Fibroblast of lung (primary cell): ENCODE measurements around the gene PHACTR2. TPM values are rescaled to one million over a fixed set of nuclear protein-coding genes. Genes with fewer than 3 reads are reported as not detected.
"Not testable (repeated sequence)": the region's sequence is repeated elsewhere in the genome, so short reads cannot be mapped to it uniquely, and the experiment has no call there.

Experiments
- DNase-seq, 2 donors: peaks; one replicate each; pipeline versions ENCODE4 v3.0.0 to v3.0.0-alpha.2; 2010; ENCODE audit warnings: low read depth in 2 of 2
- H2AFZ ChIP-seq: 2 replicates; pipeline ENCODE4 v1.5.1; 2012; ENCODE audit warnings: low read length, control low read depth, inconsistent platforms
- H3K27ac ChIP-seq: 2 replicates; pipeline ENCODE4 v1.5.1; 2011; ENCODE audit warnings: low read length, control low read depth; ENCODE audit not compliant: insufficient read depth
- H3K27me3 ChIP-seq: 2 replicates; pipeline ENCODE4 v1.5.1; 2011; ENCODE audit warnings: mild to moderate bottlenecking, low read length; ENCODE audit not compliant: control insufficient read depth, insufficient read depth
- H3K36me3 ChIP-seq: 2 replicates; pipeline ENCODE4 v1.5.1; 2011; ENCODE audit warnings: low read length; ENCODE audit not compliant: control insufficient read depth, insufficient read depth
- H3K4me1 ChIP-seq: 2 replicates; pipeline ENCODE4 v1.5.1; 2011; ENCODE audit warnings: low read length; ENCODE audit not compliant: control insufficient read depth, insufficient read depth; ENCODE audit errors: extremely low read depth
- H3K4me2 ChIP-seq: 2 replicates; pipeline ENCODE4 v1.5.1; 2011; ENCODE audit warnings: low read length, control low read depth; ENCODE audit not compliant: insufficient read depth; ENCODE audit errors: extremely low read depth
- H3K4me3 ChIP-seq, 4 experiments: fragments of 200-600 bp in 1 of 4; sonication (generic) in 1 of 4; replicated peaks in 1 of 4; 2 replicates each; pipeline ENCODE4 v1.5.1; 2011 to 2016; ENCODE audit warnings: low read length in 4 of 4, low read depth in 3 of 4, mild to moderate bottlenecking in 3 of 4, control low read depth in 2 of 4, inconsistent platforms in 1 of 4, mixed read lengths in 1 of 4; ENCODE audit not compliant: insufficient read depth in 1 of 4; ENCODE audit errors: control extremely low read depth in 1 of 4
- H3K79me2 ChIP-seq: 2 replicates; pipeline ENCODE4 v1.5.1; 2012; ENCODE audit warnings: mild to moderate bottlenecking, low read length, inconsistent platforms; ENCODE audit not compliant: control insufficient read depth, insufficient read depth
- H3K9ac ChIP-seq: 2 replicates; pipeline ENCODE4 v1.5.1; 2011; ENCODE audit warnings: mild to moderate bottlenecking, low read length, control low read depth; ENCODE audit not compliant: insufficient read depth
- H3K9me3 ChIP-seq: 2 replicates; pipeline ENCODE4 v1.5.1; 2012; ENCODE audit warnings: low read depth, low read length; ENCODE audit not compliant: control insufficient read depth, insufficient read depth
- H4K20me1 ChIP-seq: 2 replicates; pipeline ENCODE4 v1.5.1; 2011; ENCODE audit warnings: low read length; ENCODE audit not compliant: control insufficient read depth, insufficient read depth; ENCODE audit errors: extremely low read depth
- CTCF ChIP-seq, 2 donors: IDR thresholded peaks in 1 of 2; conservative IDR thresholded peaks in 1 of 2; 1 replicate in 1 of 2; 2 replicates in 1 of 2; pipeline ENCODE4 v1.5.1; 2011 to 2012; ENCODE audit warnings: low read length in 2 of 2, control low read depth in 1 of 2, inconsistent platforms in 1 of 2, low read depth in 1 of 2, mild to moderate bottlenecking in 1 of 2
- EZH2 ChIP-seq: IDR thresholded peaks from 2 replicates; pipeline ENCODE4 v1.5.1; 2012; ENCODE audit warnings: low read length, control low read depth, mild to moderate bottlenecking; ENCODE audit errors: missing control alignments
- polyA plus RNA-seq, 2 donors: library from polyadenylated mRNA; depleted of rRNA in 1 of 2; stranded (reverse) in 1 of 2; unstranded in 1 of 2; fragments of >200 nt; gene quantifications; 2 replicates each; pipeline ENCODE4 v1.2.1, GENCODE V29; 2011 to 2012; ENCODE audit warnings: missing spikeins in 1 of 2
- total RNA-seq: library from RNA; depleted of rRNA; stranded (reverse); fragments of >200 nt; gene quantifications from 2 replicates; pipeline ENCODE4 v1.2.1, GENCODE V29; 2014

Gene PHACTR2
- total and polyA plus RNA-seq, 2 donors (not counting 1 experiment from before 2014, with no cell fraction given): 40.1 to 55.0 TPM

- Histone ChIP-seq H3K4me2 (no peak overlapping the region), H3K9me3 (no peaks in the 10 kb centered on the region), H4K20me1 (no peaks in the 10 kb centered on the region), H3K27ac (no peak overlapping the region), H3K36me3 (peaks cover 2% of the 10 kb centered on the region), H3K4me1 (no peaks in the 10 kb centered on the region), H3K4me3 (no peak overlapping the region), H3K79me2 (no peaks in the 10 kb centered on the region), H2AFZ (no peak overlapping the region), H3K27me3 (no peaks in the 10 kb centered on the region), H3K9ac (no peak overlapping the region)
- no peak for TF ChIP-seq EZH2
- no peak for TF ChIP-seq CTCF (conservative IDR thresholded peaks at IDR 0.05 in 1 of 2, IDR thresholded peaks at IDR 0.05 in 1 of 2; ENCODE audit: low read depth in 1 of 2, low read length in 2 of 2)
- DNase-seq: no peak
Measured at GRCh38 chr6:143783077-143783476, 105.3 kb downstream of the PHACTR2 start.

GRCh38 chr6:143784316-143784715 is 106.6 kb downstream of the PHACTR2 start:
- H4K20me1 ChIP-seq: no peaks in the 10 kb centered on the region
- peaks cover 2% of the 10 kb centered on the region for H3K36me3 ChIP-seq
- no peak overlapping the region for H3K27ac ChIP-seq
- H3K4me1 ChIP-seq: no peaks in the 10 kb centered on the region
- H3K27me3 ChIP-seq: no peaks in the 10 kb centered on the region
- H3K9me3 ChIP-seq: no peaks in the 10 kb centered on the region
- H3K79me2 ChIP-seq: no peaks in the 10 kb centered on the region
- H3K4me3 ChIP-seq: no peak overlapping the region
- no peak overlapping the region for H3K9ac ChIP-seq
- DNase-seq: peak in 1 of 2 donors; percentile 51
- no peak overlapping the region for H2AFZ ChIP-seq
- TF ChIP-seq EZH2 (no peak), CTCF (conservative IDR thresholded peaks at IDR 0.05 in 1 of 2, IDR thresholded peaks at IDR 0.05 in 1 of 2; ENCODE audit: low read depth in 1 of 2, low read length in 2 of 2) (no peak)
- H3K4me2 ChIP-seq: no peak overlapping the region

GRCh38 chr6:143786371-143786770 is 108.6 kb downstream of the PHACTR2 start:
- H3K36me3 ChIP-seq, H3K79me2 ChIP-seq, H3K27ac ChIP-seq, H3K4me1 ChIP-seq, H3K9ac ChIP-seq, H4K20me1 ChIP-seq, DNase-seq, H2AFZ ChIP-seq, H3K27me3 ChIP-seq, H3K4me2 ChIP-seq, H3K9me3 ChIP-seq, H3K4me3 ChIP-seq: not testable (repeated sequence)
